HUDEP-2 (cell line): ENCODE data around the gene TMEM163.

Experiments used
- DNase-seq, 76 experiments: peaks; one replicate each; lab custom pipeline; 2025; ENCODE audit not compliant: unreplicated experiment in 76 of 76; lab: John Stamatoyannopoulos, UW

The TMEM163 gene

GRCh38 chr2:134446383-134447017 is 272.3 kb downstream of the TMEM163 start:
- DNase-seq, result no peak

- no peak for DNase-seq
Measured at GRCh38 chr2:134445985-134446382, 272.8 kb downstream of the TMEM163 start.

GRCh38 chr2:134445116-134445515 is 273.7 kb downstream of the TMEM163 start:
- no peak for DNase-seq

- DNase-seq, result no peak
Measured at GRCh38 chr2:134443814-134444480, 274.9 kb downstream of the TMEM163 start.

GRCh38 chr2:134441153-134441863 is 277.5 kb downstream of the TMEM163 start:
- no peak for DNase-seq

- no peak for DNase-seq
Measured at GRCh38 chr2:134440336-134440909, 278.4 kb downstream of the TMEM163 start.

- DNase-seq, result no peak
Measured at GRCh38 chr2:134438371-134438770, 280.4 kb downstream of the TMEM163 start.

- no peak for DNase-seq
Measured at GRCh38 chr2:134436706-134437105, 282.1 kb downstream of the TMEM163 start.

- DNase-seq, result no peak
Measured at GRCh38 chr2:134435936-134436335, 282.9 kb downstream of the TMEM163 start.

- no peak for DNase-seq
Measured at GRCh38 chr2:134435505-134435904, 283.3 kb downstream of the TMEM163 start.

- DNase-seq, result no peak
Measured at GRCh38 chr2:134433979-134434378, 284.8 kb downstream of the TMEM163 start.

- no peak for DNase-seq
Measured at GRCh38 chr2:134433469-134433868, 285.3 kb downstream of the TMEM163 start.

- no peak for DNase-seq
Measured at GRCh38 chr2:134432435-134432883, 286.3 kb downstream of the TMEM163 start.

GRCh38 chr2:134431838-134432434 is 286.9 kb downstream of the TMEM163 start:
- no peak for DNase-seq

GRCh38 chr2:134429886-134430285 is 288.9 kb downstream of the TMEM163 start:
- no peak for DNase-seq

GRCh38 chr2:134426721-134427120 is 292.1 kb downstream of the TMEM163 start:
- DNase-seq, result no peak

- DNase-seq, result no peak
Measured at GRCh38 chr2:134425724-134426496, 292.9 kb downstream of the TMEM163 start.

- no peak for DNase-seq
Measured at GRCh38 chr2:134421556-134422328, 297.1 kb downstream of the TMEM163 start.

GRCh38 chr2:134420920-134421319 is 297.9 kb downstream of the TMEM163 start:
- no peak for DNase-seq

GRCh38 chr2:134420259-134420658 is 298.5 kb downstream of the TMEM163 start:
- no peak for DNase-seq
